ENCODE results near the gene MPP2. TPM values are rescaled to one million over a fixed set of nuclear protein-coding genes. Genes with fewer than 3 reads are reported as not detected.

The MPP2 gene
- total and polyA plus RNA-seq, 2 donors (not counting 3 experiments of a cell fraction or from before 2014, with no cell fraction given): 1.4 to 1.6 TPM

DNA sequence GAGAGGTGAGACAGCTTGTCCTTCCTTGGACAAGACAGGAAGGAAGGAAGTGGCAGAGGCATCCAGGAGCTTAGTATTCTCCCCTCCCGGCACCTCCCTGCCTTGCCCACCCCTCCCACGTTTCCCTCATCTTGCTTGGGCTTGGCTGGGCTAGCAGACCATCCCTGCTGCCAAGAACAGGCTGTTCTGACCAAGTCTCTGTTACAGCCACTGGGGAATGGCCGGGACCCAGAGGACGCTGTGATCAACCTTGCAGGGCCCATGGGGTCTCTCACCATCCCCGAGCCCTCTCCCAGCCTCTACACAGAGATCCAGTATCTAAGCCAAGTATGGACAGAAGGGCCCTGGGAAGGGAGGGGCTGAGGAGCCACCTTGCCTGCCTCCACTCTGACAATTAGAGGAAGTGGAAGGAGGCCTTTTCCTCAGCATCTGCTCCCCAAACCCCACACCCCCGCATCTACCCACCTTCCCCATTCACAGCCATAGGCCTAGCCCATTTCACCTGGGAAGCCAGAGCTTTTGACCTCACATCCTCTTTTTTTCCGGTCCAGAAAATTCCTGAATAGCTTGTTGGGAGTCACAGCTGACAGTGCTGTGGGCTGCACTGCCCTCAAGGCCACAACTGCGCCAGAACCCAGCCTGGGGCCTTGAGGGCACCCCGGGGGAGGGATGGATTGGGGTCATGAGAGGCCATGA lies 46.3 kb downstream of the MPP2 start:
- Histone ChIP-seq H3K9me3 (replicated peaks; ENCODE audit: control insufficient read depth, insufficient read depth, low read length) (no peaks in the 10 kb centered on the region), H3K79me2 (ENCODE audit: control insufficient read depth, insufficient read depth, low read length) (no peaks in the 10 kb centered on the region), H3K4me3 (replicated peaks in 1 of 3; ENCODE audit: insufficient read depth in 1 of 3, low read depth in 1 of 3, low read length in 3 of 3) (no peak overlapping the region), H2AFZ (ENCODE audit: low read depth, low read length) (no peak overlapping the region), H3K27ac (ENCODE audit: insufficient read depth, low read depth, low read length) (no peak overlapping the region), H4K20me1 (replicated peaks; ENCODE audit: control insufficient read depth, extremely low read depth, insufficient read depth, low read length) (no peaks in the 10 kb centered on the region), H3K4me1 (ENCODE audit: control insufficient read depth, extremely low read depth, insufficient read depth, low read length) (no peaks in the 10 kb centered on the region), H3K4me2 (ENCODE audit: insufficient read depth, low read length) (no peak overlapping the region), H3K9ac (replicated peaks; ENCODE audit: extremely low read depth, insufficient read depth, low read length) (no peak overlapping the region), H3K27me3 (ENCODE audit: control insufficient read depth in 2 of 2, insufficient read depth in 2 of 2, low read length in 2 of 2) (peaks cover 8 to 13% of the 10 kb centered on the region in 2 experiments), H3K36me3 (ENCODE audit: control insufficient read depth in 2 of 2, extremely low read depth in 1 of 2, insufficient read depth in 2 of 2, low read length in 2 of 2) (no peaks in the 10 kb centered on the region), H3K9me1 (replicated peaks; ENCODE audit: control insufficient read depth, extremely low read depth, insufficient read depth, low read length) (no peaks in the 10 kb centered on the region)
- no peak for DNase-seq (ENCODE audit: low read depth, low spot score)
- intact Hi-C loops (cut with micrococcal nuclease) (no loop called here), dilution Hi-C loops (cut with MboI; ENCODE audit: extremely low pct_ligation_motif_present, low sequenced_read_pairs) (no loop called here)
- no TSS peak for BruUV-seq (replicated peaks)
- no peak for FAIRE-seq
- TF ChIP-seq, protein P1, sequence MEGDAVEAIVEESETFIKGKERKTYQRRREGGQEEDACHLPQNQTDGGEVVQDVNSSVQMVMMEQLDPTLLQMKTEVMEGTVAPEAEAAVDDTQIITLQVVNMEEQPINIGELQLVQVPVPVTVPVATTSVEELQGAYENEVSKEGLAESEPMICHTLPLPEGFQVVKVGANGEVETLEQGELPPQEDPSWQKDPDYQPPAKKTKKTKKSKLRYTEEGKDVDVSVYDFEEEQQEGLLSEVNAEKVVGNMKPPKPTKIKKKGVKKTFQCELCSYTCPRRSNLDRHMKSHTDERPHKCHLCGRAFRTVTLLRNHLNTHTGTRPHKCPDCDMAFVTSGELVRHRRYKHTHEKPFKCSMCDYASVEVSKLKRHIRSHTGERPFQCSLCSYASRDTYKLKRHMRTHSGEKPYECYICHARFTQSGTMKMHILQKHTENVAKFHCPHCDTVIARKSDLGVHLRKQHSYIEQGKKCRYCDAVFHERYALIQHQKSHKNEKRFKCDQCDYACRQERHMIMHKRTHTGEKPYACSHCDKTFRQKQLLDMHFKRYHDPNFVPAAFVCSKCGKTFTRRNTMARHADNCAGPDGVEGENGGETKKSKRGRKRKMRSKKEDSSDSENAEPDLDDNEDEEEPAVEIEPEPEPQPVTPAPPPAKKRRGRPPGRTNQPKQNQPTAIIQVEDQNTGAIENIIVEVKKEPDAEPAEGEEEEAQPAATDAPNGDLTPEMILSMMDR (IDR thresholded peaks at IDR 0.05; ENCODE audit: extremely low read depth in 1 of 2, insufficient read depth in 1 of 2, low read depth in 1 of 2, low read length in 2 of 2): no peak
- no peak for TF ChIP-seq MYC (IDR thresholded peaks at IDR 0.05; ENCODE audit: low read depth, low read length)
- POLR2A ChIA-PET: no interaction called here
- CTCF ChIA-PET: interaction anchor here (2.5 kb wide), 1 partner anchor 15 kb away, joined by 10 read pairs; the partner anchor contains the start of gene CD300LG

DNA sequence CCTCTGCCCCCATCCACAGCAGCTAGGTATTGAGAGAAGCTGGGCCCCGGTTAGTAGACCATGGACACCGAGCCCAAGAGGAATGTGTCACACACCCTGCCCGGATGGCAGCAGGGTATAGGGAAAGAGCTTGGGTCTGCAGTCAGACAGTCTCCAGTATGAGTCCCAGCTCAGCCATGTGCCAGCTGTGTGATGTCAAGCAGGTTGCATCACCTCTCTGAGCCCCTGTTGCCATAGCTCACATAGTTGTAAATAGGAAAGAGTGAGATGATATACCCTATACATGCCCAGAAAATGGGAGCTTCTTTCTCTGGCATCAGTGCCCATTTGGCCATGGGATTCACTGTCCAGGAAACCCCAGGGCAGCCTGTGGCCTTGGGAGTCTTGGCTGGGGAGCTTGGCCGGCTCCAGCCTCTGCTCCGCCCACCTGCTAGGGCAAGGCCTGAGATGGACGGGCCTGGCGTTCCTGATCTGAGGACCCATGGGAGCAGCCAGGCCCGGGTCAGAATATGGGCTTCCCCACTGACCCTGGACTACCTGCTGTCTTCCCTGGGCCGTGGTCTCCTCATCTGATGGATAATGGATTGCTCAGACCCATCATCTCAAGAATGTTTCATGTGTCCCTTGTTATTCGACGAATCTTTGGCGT lies 47.1 kb downstream of the MPP2 start:
- no peak overlapping the region for H3K4me2 ChIP-seq (ENCODE audit: insufficient read depth, low read length)
- H3K4me3 ChIP-seq (replicated peaks in 1 of 3; ENCODE audit: insufficient read depth in 1 of 3, low read depth in 1 of 3, low read length in 3 of 3): no peak overlapping the region
- BruUV-seq (replicated peaks): no TSS peak
- peaks cover 9 to 16% of the 10 kb centered on the region in 2 experiments for H3K27me3 ChIP-seq (ENCODE audit: control insufficient read depth in 2 of 2, insufficient read depth in 2 of 2, low read length in 2 of 2)
- FAIRE-seq (no peak), DNase-seq (ENCODE audit: low read depth, low spot score) (no peak)
- no peaks in the 10 kb centered on the region for H3K9me1 ChIP-seq (replicated peaks; ENCODE audit: control insufficient read depth, extremely low read depth, insufficient read depth, low read length)
- no peaks in the 10 kb centered on the region for H3K79me2 ChIP-seq (ENCODE audit: control insufficient read depth, insufficient read depth, low read length)
- intact Hi-C loops (cut with micrococcal nuclease): no loop called here
- no peak overlapping the region for H2AFZ ChIP-seq (ENCODE audit: low read depth, low read length)
- ChIA-PET CTCF (interaction anchor here (0.7 to 2.5 kb wide), 2 partner anchors 9 to 14 kb away, joined by 3 to 10 read pairs; partner anchors contain the start of gene CD300LG), POLR2A (no interaction called here)
- H3K4me1 ChIP-seq (ENCODE audit: control insufficient read depth, extremely low read depth, insufficient read depth, low read length): no peaks in the 10 kb centered on the region
- no peak for TF ChIP-seq FOS (IDR thresholded peaks at IDR 0.05; ENCODE audit: borderline replicate concordance, insufficient read depth, low read length)
- no peak for TF ChIP-seq POLR2AphosphoS5 (IDR thresholded peaks at IDR 0.05; ENCODE audit: insufficient read depth, low read depth, low read length)
- TF ChIP-seq JUN (IDR thresholded peaks at IDR 0.05; ENCODE audit: borderline replicate concordance, insufficient read depth, insufficient read length, low read depth): no peak
- TF ChIP-seq POLR2A (IDR thresholded peaks at IDR 0.05; ENCODE audit: low read depth, low read length): no peak
- TF ChIP-seq, protein P2, sequence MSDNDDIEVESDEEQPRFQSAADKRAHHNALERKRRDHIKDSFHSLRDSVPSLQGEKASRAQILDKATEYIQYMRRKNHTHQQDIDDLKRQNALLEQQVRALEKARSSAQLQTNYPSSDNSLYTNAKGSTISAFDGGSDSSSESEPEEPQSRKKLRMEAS (IDR thresholded peaks at IDR 0.05; ENCODE audit: insufficient read depth, insufficient read length): no peak
- TF ChIP-seq EZH2 (IDR thresholded peaks at IDR 0.05; ENCODE audit: borderline replicate concordance, low read depth, low read length, severe bottlenecking): no peak
- TF ChIP-seq GATA2 (IDR thresholded peaks at IDR 0.05; ENCODE audit: insufficient read depth, insufficient read length, low read depth, low read length): no peak
- TF ChIP-seq, protein P1 (IDR thresholded peaks at IDR 0.05; ENCODE audit: extremely low read depth in 1 of 2, insufficient read depth in 1 of 2, low read depth in 1 of 2, low read length in 2 of 2): no peak
- no peak for TF ChIP-seq MYC (IDR thresholded peaks at IDR 0.05; ENCODE audit: low read depth, low read length)
- H3K9ac ChIP-seq (replicated peaks; ENCODE audit: extremely low read depth, insufficient read depth, low read length): no peak overlapping the region
- dilution Hi-C loops (cut with MboI; ENCODE audit: extremely low pct_ligation_motif_present, low sequenced_read_pairs): no loop called here
- H3K36me3 ChIP-seq (ENCODE audit: control insufficient read depth in 2 of 2, extremely low read depth in 1 of 2, insufficient read depth in 2 of 2, low read length in 2 of 2): no peaks in the 10 kb centered on the region
- H3K27ac ChIP-seq (ENCODE audit: insufficient read depth, low read depth, low read length): no peak overlapping the region
- no peaks in the 10 kb centered on the region for H4K20me1 ChIP-seq (replicated peaks; ENCODE audit: control insufficient read depth, extremely low read depth, insufficient read depth, low read length)
- H3K9me3 ChIP-seq (replicated peaks; ENCODE audit: control insufficient read depth, insufficient read depth, low read length): no peaks in the 10 kb centered on the region
